ENCODE data around the gene METTL1.
"Not testable (repeated sequence)": the region's sequence is repeated elsewhere in the genome, so short reads cannot be mapped to it uniquely, and the experiment has no call there.

Gene METTL1

DNA sequence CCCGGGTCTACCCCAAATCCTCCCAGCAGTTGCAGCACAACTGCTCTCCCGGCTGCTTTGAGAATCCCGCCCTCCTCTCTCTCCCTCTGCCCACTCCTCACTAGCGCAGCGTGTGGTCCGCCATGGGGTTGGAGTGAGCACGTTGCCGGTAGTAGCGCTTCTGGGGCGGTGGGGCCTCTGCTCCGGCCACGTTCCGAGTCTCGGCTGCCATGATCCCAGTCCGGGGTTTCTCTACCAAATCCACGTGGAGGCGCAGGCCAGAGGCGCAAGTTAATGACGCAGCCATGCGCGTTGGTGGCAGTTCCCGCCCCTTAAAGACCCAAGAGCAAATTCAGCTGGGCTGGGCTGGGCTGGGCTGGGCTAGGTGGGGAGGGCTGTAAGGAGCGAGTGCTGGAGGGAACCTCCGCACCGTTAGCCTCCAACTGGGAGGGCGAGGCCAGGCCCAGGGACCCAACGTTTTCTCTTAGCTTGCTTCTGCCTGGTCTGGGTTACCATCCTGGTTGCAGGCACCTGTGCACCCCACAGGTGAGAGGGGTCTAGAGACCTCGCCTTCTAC lies at the start of gene METTL1:
METTL1 (minus strand) TSS at position 233 of the 556 bp plus-strand sequence; CDS start at position 211, 22 bp downstream.
- peak; percentile 97 for DNase-seq

DNA sequence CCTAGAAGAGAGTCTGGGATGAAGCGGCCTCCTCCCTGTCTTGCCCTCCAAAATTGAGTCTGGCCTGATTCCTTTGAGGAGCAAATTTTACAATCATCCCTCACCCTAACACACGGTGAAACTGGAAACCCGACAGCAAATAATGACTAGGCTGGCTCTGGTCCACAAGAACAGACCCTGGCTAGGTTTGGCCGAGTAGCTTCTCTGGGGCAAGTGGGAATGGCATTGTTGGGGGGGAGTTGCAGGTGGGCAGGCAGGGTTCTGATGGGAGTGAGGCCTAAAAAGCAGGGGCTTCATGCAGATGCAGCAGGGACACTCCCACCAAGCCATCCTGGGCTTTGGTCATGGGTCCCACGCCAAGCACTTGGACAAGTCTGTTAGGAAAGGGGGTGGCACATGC lies 49.1 kb upstream of the METTL1 start:
- DNase-seq = not testable (repeated sequence)

DNA sequence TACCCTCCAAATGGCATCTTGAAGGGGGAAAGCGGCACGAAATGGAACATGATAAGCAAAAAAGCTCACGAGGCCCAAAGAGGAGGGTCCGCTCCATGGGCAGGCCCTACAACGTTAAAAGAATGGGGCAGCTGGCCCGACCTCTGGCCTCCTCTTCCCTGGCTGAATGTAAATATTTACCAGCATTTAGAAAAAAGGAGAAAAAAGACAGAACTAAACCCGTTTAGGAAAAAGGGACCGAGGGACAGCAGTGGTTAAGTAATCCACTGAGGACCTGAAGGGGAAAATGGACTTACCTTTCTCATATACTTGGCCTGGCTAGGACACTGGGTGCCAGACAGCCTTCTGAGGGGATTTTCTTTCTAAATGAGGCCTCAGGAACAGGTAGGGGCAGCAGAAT lies 48.2 kb upstream of the METTL1 start:
- DNase-seq = not testable (repeated sequence)

DNA sequence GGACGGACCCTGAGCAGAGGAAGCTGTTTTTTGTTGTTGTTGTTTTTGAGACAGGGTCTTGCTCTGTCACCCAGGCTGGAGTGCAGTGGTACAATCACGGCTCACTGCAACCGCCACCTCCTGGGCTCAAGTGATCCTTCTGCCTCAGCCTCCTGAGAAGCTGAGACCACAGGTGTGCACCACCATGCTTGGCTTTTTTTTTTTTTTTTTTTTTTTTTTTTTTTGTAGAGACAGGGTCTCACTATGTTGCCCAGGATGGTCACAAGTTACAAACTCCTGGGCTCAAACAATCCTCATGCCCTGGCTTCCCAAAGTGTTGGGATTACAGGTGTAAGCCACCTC lies 46.1 kb upstream of the METTL1 start:
- DNase-seq = not testable (repeated sequence)

DNA sequence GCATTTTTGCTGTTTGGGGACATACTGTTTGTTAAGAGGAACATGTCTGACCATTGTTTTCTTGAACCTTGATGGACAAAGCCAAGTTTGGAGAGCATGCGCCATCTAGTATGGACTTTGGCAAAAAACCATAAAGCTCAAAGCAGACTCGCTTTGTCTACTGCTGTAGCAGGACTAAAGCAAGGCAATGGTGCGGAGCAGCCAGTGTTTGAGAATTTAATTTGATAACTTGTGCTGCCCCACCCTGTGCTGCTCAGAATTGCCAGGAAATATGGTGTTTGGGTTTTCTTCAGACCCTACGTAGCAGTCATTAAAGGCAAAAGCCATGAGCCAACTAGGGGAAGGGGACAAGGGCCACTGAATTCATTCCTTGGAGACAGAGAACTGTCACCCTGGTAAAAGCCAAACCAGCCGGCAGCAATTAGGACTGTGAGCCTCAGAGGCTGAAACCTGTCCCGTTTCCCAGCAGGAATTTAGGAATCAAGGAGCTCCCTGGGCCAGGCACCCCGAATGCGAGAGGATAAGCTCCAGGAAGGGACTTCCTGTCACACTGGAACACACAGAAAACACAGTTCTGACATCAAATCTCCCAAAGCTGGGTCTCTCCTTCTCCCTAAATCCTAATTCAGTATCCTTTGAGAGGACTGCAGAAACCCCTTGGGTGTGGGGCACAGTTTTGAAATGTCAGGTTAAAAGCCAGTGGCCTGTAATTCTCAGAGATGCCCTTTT lies 45.5 kb upstream of the METTL1 start:
- DNase-seq = no peak

DNA sequence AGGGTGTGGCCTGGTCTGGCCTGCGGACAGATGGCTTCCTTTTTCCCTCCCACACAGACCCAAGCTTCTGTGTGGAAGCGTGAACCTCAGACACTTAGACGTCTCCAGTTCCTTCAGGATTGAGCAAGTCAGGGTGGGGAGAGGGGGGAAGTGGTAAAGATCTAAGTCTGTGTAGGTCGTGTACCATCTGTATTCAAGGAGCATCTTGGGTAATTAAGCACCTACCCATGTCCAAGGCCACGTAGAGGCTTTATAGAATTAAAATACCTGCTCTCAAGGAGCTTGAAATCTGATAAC lies 44.9 kb upstream of the METTL1 start:
- DNase-seq = no peak

DNA sequence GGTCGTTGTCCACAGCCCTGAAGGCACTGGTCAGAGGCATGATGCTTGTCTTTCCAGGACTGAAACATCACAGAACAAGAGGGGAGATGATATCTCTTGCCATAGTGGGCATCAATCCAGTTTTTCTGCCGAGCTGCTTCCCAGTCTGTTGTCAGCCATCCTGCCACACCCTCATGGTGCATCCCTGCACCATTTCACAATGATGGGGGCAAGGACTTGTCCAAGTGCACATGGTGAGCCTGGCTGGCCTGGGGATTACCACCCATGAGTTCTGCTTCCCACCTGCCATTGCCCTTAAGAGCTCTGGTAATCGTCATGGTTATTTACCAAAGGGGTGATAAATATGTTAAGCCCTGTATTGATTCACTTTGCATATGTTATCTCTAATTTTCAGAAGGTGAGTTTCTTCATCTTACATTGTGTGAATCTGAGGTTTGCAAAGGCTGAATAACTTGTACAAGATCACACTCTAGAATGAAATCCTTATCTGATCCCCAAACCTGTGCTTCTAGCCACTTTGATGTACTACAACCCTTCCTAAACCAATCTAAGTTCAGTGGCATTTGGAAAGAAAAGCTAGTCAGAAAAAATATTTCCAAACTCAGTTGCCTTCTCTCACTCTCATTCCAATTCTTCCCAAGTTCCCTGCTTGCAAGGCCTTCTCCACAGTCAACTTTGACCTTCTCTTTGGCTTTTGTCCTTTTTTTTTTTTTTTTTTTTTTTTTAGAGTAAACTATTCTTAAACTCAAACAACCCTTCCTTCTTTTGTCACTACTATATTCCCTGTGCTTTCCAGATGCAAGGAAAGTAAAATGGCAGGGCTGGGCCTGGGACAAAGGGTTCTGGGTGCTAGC lies 44.3 kb upstream of the METTL1 start:
- no peak for DNase-seq

DNA sequence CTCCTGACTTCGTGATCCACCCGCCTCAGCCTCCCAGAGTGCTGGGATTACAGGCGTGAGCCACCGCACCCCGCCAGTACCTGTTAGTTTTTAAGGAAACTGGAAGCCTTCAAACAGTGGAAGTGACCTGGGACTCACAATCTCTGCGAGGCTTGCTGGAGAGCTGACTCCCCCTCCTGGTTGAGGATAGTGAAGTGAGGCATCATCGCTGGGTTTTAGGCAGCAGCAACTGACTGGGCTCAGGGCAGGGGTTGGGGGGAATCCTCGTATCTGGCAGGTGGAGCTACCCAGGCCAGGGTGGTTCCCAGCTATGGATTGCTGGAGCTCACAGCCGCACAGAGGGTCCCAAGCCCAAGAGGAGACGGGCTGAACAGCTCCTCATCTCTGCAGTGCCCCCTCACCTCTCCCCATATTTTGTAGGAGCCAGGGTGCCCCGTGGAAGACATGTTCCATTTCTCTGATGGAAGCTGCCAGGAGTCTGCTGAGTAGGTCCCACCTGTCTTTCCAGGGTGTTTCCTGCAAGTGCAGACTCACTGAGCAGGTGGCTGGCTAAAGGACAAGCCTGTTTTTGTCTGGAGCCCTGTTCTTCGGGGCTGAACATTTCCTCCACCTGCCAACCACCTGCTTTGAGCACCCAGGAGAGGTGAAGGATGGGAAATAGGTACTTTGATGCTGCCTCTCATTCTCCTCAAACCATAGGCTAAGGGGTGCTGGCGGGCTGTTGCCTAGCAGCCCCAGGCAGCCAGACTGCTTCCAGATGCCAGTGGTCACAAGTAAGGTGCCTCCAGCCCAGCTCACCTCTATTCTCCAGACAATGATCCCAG lies 43.5 kb upstream of the METTL1 start:
- DNase-seq = peak; percentile 71

DNA sequence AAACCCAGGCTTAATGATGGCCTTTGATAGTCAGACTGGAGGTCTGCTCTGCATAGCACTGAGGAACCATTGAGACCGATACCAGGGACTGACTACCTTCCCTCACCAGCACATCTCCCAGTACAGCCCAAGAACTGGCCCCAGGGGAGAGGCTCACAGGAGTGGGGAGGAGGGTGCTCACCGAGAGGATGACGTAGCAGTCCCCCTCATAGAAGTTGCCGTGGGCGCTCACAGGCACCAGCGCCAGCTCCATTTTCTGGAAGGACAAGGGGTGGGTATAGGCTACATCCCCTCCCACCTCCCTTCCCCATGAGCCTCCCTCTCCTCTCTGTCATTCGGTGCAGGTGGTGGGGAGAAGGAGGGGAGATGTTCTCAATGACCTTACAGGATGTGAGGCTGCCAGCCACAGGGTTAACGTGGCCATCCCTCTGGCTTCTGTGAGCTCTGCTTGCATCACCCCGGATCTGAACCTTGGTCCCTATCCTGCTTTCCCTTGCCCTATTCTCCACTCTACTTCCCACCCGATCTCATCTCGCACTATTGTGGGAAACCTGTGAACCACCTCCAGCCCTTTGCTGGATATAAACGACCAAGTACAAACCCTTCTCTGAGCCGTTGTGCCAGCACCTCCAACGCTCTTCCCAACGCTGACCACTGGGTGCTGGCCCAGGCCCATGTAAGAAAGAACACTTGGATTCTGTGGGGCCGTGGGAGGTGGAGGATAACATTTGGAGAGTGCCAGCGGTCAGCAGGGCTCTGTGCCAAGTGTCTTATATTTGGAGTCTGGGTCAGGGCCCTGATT lies 42.3 kb upstream of the METTL1 start:
- DNase-seq = no peak

DNA sequence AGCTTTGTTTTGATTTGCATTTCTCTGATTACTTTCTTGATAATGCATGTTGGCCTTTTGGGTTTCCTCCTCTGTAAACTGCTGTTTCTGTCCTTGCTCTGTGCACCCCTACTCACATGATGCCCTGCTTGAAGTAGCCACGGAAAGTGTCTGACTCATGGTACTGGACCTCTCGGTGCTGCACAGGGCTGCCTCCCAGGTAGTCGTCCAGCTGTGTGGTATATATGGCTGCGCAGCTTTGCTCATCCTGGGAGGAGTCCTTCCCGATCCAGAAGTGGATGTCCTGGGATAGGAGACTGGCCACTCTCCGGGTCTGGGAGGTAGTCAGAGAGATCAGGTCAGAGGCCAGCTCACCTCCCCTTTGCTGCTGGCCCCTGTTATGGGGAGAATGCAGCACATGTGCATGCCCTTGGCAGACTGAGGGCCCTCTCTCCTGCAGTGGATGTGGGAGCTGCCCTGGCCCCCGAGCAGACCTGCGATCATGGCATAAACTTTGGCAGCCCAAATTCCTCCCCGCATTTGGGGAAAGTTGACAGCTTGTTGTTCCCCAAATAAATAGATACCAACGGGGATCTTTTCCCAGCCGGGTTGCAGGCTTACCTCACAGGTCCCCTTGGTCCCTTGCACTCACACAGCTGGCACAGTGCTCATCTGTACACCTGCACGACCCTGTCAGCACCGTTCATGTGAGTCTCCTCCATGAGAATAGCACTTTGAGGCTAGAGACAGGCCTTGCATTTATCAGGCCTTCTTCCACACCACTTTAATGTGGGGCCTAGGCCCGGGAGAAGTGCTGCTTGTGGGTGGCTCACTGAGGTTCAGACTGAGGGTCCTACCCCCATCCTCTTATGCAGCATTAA lies 41.4 kb upstream of the METTL1 start:
- no peak for DNase-seq

DNA sequence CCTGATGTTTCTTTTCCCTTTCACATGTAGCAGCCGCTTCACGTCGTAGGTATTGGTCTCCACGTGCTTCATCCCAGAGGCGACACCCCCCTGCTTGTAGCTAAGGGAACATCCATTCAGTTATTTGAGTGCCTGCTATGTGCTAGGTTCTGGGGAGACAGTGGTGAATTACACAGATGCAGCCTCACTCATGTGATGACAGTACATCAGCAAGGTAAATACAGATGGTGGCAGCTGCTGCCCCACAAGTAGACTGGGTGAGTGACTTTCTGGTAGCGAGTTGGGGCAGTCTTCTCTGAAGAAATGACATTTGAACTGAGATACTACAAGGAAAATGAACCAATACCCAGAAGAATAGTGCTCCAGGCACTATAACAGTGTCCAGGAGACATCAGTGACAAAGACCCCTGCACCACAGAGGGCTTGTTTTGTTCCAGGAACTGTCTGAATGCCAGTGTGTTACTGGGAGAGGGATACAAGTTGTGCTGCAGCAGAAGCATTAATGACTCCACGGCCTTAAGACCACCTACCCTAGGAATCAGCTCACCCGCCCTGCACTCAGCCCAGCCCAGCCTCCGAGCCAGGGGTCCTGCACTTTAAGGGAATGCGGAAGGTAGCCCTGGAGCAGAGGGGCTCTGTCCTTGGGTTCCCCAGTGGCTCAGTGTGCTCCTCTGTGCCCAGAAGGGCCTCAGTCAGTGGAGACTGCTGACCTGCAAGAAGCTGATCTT lies 39.3 kb upstream of the METTL1 start:
- no peak for DNase-seq

DNA sequence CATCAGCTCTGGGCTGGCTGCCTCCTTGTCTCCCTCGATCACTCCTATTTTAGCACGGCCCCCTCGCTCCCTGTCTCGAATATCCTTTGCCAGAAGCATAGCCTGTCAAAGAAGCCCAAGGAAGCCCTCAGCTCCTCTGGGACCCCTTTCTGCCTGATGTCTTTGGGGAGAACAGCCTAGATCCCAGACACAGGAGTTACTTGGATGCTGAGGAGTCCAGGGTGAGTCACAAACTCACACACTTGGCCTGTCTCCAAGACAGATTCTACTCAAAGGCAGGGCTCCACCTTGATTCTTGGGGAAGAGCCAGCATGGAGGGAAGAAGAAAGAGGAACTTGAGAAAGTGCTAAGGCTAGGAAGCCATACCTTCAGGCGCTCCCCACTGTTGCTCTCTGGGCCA lies 38.5 kb upstream of the METTL1 start:
- DNase-seq = no peak

DNA sequence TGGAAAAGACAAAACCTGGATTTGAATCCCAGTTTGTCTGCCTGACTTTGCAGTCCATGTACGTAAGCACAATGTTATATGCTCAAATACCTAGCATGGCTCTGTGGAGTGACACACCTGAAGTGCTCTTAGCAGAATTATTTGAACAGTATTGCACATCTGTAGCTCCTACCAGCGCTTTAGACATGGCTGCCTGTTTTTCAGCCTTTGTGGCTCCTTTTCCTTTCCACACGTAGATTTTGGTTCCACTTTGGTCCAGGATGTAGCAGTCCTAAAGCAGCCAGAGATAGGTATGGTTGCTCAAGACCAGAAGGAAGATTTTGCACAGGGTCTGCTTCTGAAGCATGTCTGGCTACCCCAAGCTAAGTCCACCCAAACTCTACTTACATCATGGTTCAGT lies 37.5 kb upstream of the METTL1 start:
- DNase-seq = no peak

DNA sequence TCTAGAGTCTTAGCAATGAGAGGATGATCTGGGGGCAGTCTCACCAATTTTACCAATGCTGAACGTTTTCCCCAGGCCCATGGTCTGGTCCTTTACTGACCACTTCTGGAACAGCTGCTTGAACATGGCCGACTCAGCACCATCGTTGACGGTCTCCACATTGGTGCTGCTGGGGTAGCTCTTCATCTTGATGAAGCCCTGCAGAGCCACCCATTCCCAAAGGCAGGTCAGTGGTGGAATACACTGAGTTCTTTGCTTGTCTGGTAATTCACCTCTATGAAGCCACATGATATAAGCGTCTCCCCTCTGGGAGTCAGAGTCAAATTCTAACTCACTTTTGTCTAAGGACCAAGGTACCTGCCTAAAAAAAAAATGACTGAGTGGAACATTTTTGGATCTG lies 36.4 kb upstream of the METTL1 start:
- no peak for DNase-seq

DNA sequence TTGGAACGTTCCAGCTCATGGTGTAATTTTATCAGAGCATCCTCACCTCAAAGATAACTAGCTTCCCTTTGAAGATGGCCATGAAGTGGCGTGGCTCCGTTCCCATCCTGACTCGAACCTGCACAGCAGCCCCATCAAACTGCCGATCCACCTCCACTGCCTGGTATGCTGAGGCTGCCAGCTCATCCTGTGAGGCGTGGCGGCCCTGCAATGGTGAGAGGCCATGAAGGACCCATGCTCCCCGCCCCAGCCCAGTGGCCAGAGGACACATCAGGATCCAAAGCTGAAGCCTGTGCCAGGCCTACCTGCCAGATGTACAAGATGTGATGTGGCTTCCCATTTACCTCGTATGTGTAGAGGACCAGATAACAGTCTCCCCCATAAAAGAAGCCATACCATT lies 35.4 kb upstream of the METTL1 start:
- DNase-seq = no peak

DNA sequence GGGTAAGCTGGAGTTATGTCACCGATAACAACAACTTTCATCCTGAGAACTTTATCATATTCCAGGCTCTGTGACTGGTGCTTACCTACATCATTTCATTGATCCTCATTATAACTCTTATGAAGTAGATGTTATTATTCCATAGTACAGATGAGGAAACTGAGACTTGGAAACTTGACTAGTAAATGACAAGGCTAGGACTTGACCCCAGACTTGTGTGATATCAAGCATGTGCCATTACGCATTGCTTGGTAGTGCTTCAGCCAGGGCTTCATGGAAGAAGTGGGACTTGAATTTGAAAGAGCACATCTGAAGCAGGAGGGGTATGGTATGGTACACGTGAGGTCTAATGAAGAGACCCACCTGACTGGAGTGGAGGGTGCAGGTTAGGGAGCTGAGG lies 34.8 kb upstream of the METTL1 start:
- no peak for DNase-seq

DNA sequence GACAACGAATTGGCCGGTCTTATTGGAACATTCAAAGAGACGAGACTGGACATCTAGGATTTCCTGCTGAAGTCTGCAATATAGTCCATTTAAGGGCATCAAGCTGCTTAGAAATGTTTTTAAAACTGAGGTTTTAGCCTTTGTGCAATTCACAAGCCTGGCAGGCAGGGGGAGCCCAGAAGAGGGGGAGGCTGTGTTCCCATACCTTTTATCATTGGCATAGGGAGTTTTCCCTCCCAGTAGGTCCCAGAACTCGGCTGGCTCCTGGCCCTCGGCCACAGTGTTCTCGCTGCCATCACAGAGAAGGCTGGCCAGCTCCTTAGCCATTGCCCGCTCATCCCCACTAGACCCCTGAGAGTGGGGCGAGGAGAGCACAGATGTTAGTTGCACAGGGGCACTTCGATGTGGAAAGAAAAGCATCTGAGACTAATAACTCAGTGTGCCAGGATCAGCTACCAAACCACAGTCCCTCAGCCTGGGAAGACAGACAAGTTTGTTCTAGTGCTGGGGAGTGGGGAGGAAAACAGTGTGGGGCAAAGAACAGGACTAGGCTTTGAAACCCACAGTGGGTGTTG lies 31.5 kb upstream of the METTL1 start:
- DNase-seq = peak; percentile 74

DNA sequence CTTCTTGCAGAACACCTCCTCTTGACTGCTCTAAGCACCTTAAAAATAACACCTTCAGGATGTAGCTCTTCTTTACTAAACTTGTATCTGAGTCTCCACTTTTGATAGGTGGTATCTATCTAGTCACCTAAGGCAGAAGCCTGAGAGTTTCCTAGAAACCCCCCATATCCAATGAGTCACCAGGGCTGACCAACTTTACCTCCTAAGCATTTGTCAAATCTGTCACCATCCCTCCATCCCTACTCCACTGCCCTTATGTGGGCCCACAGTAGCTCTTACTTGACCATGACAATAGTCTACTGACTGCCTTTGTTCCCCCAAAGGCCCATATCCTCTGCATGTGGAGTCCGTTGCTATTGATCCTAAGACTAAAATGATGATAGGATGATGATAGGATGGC lies 30.7 kb upstream of the METTL1 start:
- no peak for DNase-seq

DNA sequence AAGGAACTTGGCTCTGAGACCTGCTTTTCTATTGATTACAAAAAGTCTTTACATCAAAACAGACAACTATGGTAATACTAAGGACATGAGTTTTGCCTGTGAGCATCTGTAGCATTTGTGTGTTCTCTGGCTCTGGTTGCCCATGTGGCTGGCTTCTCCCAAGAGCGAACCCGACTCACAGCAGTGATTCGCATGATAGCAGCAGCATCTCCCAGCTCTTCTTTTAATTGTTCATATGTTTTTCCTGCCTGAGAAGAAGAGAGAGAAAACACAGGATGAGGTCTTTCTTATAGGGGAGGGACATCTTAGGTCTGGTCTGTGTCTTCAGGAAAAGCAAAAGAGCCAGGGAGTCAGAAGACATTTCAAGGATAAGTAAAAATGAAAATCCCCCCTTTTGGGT lies 29.1 kb upstream of the METTL1 start:
- no peak for DNase-seq

DNA sequence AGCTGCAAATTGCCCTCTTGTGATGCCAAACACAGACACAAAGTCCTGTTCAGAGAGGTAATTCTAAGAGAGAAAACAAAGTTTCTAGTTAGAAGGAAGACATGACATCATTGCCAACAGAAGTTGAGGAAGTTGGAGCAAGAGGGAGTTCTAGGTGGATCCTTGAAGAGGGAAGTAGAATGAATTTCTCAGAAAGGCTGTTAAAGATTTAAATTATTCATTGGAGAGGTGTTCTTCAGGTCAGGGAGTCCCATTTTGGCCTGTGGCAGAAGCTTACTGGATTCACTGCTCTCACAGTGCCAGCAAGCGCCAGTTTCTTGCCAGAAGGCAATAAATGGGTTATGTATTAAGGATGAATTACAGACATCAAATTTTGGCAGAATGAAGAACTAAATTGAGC lies 26.0 kb upstream of the METTL1 start:
- DNase-seq = no peak

DNA sequence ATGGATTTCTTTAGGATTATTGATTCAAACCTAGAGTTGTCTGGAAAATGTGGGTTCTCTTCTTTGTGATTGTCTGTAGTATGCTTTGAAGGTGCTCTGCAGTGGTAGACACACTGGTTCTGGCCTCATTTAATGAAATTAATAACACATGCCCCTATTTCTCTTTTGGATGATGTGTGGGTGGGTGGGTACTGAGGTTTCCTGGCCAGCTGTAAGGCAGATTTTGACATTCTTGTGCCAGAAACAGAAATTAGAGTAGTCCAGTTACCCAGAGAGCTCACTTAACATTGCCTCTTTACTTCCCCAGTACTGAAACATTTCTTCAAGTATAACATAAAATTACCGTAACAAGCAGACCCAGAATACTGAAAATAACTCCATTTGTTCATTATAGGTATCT lies 25.1 kb upstream of the METTL1 start:
- DNase-seq = no peak
